Osteocyte (in vitro differentiated cells): Measurements from ENCODE around the gene SORCS1. TPM values are rescaled to one million over a fixed set of nuclear protein-coding genes. Genes with fewer than 3 reads are reported as not detected.
"Not testable (repeated sequence)": the region's sequence is repeated elsewhere in the genome, so short reads cannot be mapped to it uniquely, and the experiment has no call there.

ENCODE experiments used
- DNase-seq: peaks from one replicate; pipeline ENCODE4 v3.0.0; 2021; ENCODE audit warnings: mixed read lengths; ENCODE audit not compliant: unreplicated experiment; ENCODE audit errors: extremely low spot score
- H3K27ac Mint-ChIP-seq: one replicate; pipeline ENCODE4 v1.8.0; 2021; ENCODE audit warnings: mild to moderate bottlenecking, mixed read lengths; ENCODE audit not compliant: unreplicated experiment
- H3K27me3 Mint-ChIP-seq: one replicate; pipeline ENCODE4 v1.8.0; 2021; ENCODE audit warnings: mixed read lengths; ENCODE audit not compliant: unreplicated experiment
- H3K36me3 Mint-ChIP-seq: one replicate; pipeline ENCODE4 v1.8.0; 2021; ENCODE audit warnings: mixed read lengths; ENCODE audit not compliant: unreplicated experiment
- H3K4me1 Mint-ChIP-seq: one replicate; pipeline ENCODE4 v1.8.0; 2021; ENCODE audit warnings: mixed read lengths; ENCODE audit not compliant: unreplicated experiment
- H3K4me3 Mint-ChIP-seq: one replicate; pipeline ENCODE4 v1.8.0; 2021; ENCODE audit warnings: mild to moderate bottlenecking, moderate library complexity, mixed read lengths; ENCODE audit not compliant: unreplicated experiment
- H3K9me3 Mint-ChIP-seq: one replicate; pipeline ENCODE4 v1.8.0; 2021; ENCODE audit warnings: mixed read lengths; ENCODE audit not compliant: unreplicated experiment
- total RNA-seq: library from RNA; stranded (reverse); gene quantifications from 2 replicates; pipeline ENCODE4 v1.2.1, GENCODE V29; 2021
- TF ChIP-seq, protein P1 (sequence below): fragments of 200-600 bp; sonication (generic); IDR thresholded peaks from 2 replicates; pipeline ENCODE4 v1.5.0; 2021; ENCODE audit warnings: antibody characterized with exemption, mild to moderate bottlenecking, moderate library complexity

SORCS1 gene
- total RNA-seq, 1 donor from 2014 or later, result not detected

GRCh38 chr10:106935978-106936451 is 228.5 kb downstream of the SORCS1 start:
- TF ChIP-seq, protein P1, sequence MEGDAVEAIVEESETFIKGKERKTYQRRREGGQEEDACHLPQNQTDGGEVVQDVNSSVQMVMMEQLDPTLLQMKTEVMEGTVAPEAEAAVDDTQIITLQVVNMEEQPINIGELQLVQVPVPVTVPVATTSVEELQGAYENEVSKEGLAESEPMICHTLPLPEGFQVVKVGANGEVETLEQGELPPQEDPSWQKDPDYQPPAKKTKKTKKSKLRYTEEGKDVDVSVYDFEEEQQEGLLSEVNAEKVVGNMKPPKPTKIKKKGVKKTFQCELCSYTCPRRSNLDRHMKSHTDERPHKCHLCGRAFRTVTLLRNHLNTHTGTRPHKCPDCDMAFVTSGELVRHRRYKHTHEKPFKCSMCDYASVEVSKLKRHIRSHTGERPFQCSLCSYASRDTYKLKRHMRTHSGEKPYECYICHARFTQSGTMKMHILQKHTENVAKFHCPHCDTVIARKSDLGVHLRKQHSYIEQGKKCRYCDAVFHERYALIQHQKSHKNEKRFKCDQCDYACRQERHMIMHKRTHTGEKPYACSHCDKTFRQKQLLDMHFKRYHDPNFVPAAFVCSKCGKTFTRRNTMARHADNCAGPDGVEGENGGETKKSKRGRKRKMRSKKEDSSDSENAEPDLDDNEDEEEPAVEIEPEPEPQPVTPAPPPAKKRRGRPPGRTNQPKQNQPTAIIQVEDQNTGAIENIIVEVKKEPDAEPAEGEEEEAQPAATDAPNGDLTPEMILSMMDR, result no peak
- H3K9me3 Mint-ChIP-seq, result peaks cover 31% of the 10 kb centered on the region
- no peak overlapping the region for H3K4me3 Mint-ChIP-seq
- H3K36me3 Mint-ChIP-seq, result no peaks in the 10 kb centered on the region
- H3K27me3 Mint-ChIP-seq, result no peaks in the 10 kb centered on the region
- no peaks in the 10 kb centered on the region for H3K4me1 Mint-ChIP-seq
- no peak for DNase-seq
- H3K27ac Mint-ChIP-seq, result no peak overlapping the region

GRCh38 chr10:106931853-106932249 is 232.7 kb downstream of the SORCS1 start:
- DNase-seq, result no peak
- Mint-ChIP-seq H3K4me3 (no peak overlapping the region), H3K4me1 (no peaks in the 10 kb centered on the region), H3K27me3 (no peaks in the 10 kb centered on the region), H3K9me3 (peaks cover 29% of the 10 kb centered on the region), H3K27ac (no peak overlapping the region), H3K36me3 (no peaks in the 10 kb centered on the region)
- TF ChIP-seq, protein P1, result no peak

- H3K27me3 Mint-ChIP-seq, result no peaks in the 10 kb centered on the region
- TF ChIP-seq, protein P1, result no peak
- H3K36me3 Mint-ChIP-seq, result no peaks in the 10 kb centered on the region
- peaks cover 23% of the 10 kb centered on the region for H3K9me3 Mint-ChIP-seq
- no peak overlapping the region for H3K27ac Mint-ChIP-seq
- H3K4me3 Mint-ChIP-seq, result no peak overlapping the region
- DNase-seq, result no peak
- H3K4me1 Mint-ChIP-seq, result no peaks in the 10 kb centered on the region
Measured at GRCh38 chr10:106931159-106931852, 233.2 kb downstream of the SORCS1 start.

DNA sequence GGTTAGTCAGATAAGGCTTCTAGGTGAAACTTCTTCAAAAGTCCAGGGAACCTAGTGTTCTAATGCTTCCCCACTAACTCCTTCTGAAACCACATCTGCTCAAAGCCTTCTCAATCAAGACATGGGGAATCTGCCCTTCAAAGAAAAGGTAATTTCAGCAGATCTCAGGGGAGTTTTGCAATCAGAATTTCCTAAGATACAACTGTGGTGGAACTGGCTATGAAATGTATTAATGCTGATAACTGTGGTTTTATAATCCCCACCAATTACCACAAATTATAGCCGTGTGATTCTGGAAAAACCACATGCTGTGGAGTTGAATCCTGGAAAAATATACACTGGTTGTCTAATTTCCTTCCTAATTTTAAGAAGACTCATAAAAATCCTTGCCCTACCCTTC is 233.8 kb downstream of the SORCS1 start:
- no peak overlapping the region for H3K4me3 Mint-ChIP-seq
- H3K4me1 Mint-ChIP-seq, result no peaks in the 10 kb centered on the region
- H3K9me3 Mint-ChIP-seq, result peaks cover 20% of the 10 kb centered on the region
- no peaks in the 10 kb centered on the region for H3K36me3 Mint-ChIP-seq
- TF ChIP-seq, protein P1, result no peak
- no peak for DNase-seq
- no peaks in the 10 kb centered on the region for H3K27me3 Mint-ChIP-seq
- H3K27ac Mint-ChIP-seq, result no peak overlapping the region

DNA sequence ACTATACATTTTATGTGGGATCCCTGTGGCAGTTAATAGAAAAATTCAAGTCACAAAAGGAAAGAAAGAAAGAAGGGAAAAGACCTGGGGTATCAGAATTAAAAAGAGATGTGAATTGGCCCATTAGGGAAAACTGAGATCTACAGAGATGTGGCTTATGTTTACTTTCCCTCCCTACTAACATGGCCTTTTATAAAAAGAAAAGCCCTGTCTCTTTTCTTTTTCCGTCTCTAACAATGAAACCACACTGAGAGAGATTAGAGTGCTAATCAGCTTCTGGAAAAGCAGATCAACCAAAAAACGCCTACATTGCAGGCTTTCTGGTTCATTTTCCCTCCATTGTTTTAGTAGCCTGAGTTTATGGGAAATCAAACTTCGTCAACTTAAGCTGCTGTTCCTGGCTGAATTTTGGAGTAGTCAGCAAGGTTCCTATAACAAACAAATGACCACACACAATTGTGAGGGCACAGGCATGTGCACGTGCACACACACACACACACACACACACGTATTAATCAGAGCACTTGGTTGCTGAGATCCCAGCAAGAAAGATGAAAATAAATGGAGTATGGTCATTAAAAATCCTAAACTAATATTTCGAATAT is 235.1 kb downstream of the SORCS1 start:
- Mint-ChIP-seq H3K4me1 (no peaks in the 10 kb centered on the region), H3K9me3 (peaks cover 12% of the 10 kb centered on the region), H3K27ac (no peak overlapping the region), H3K4me3 (no peak overlapping the region), H3K36me3 (no peaks in the 10 kb centered on the region), H3K27me3 (no peaks in the 10 kb centered on the region)
- DNase-seq, result no peak
- TF ChIP-seq, protein P1, result no peak

DNA sequence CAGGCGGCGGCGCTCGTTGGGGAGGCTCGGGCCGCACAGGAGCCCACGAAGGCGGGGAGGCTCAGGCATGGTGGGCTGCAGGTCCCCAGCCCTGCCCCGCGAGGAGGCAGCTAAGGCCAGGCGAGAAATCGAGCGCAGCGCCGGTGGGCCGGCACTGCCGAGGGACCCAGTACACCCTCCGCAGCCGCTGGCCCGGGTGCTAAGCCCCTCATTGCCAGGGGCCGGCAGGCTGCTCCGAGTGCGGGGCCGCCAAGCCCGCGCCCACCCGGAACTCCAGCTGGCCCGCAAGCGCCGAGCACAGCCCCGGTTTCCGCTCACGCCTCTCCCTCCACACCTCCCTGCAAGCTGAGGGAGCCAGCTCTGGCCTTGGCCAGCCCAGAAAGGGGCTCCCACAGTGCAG is 236.4 kb downstream of the SORCS1 start:
- H3K36me3 Mint-ChIP-seq, H3K27ac Mint-ChIP-seq, H3K4me3 Mint-ChIP-seq, H3K27me3 Mint-ChIP-seq, DNase-seq, H3K4me1 Mint-ChIP-seq: not testable (repeated sequence)
- H3K9me3 Mint-ChIP-seq, result peaks cover 11% of the 10 kb centered on the region
